SK-N-DZ (cell line): ENCODE results near the gene ABLIM1. TPM values are rescaled to one million over a fixed set of nuclear protein-coding genes. Genes with fewer than 3 reads are reported as not detected.
"Not testable (repeated sequence)": the region's sequence is repeated elsewhere in the genome, so short reads cannot be mapped to it uniquely, and the experiment has no call there.

ENCODE experiments used
- DNase-seq: peaks from one replicate; pipeline ENCODE4 v3.0.0-alpha.2; 2015; ENCODE audit warnings: low spot score
- polyA plus RNA-seq, 2 experiments: library from polyadenylated mRNA; depleted of rRNA; stranded (reverse); fragments of >200 nt; gene quantifications; 2 replicates each; pipeline ENCODE4 v1.2.3, GENCODE V29; 2014

ABLIM1 gene
- polyA plus RNA-seq (2014; cell fraction: cytosol; rRNA removed), result 21.0 and 33.7 TPM in 2 replicates
- 11.5 and 20.8 TPM in 2 replicates for polyA plus RNA-seq (2014; cell fraction: nucleus; rRNA removed)

DNA sequence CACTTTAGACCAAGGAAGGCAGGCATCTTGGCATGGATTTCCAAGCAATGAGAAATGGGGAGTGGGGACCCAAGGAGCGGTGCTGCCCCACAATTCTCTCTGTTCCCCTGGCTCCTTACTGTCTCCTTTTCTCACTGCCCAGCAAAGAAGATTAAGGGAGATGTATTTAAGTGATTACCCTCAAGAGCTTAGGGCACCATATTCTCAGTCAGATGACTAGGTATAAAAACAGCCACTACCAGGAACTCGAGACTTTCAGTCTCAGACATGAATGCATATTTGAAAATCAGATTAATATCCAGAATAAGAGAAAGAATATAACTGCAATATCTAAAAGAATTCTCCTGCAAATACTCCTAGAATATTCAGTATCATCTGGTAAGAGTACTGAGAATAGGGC lies at the start of gene ABLIM1:
ABLIM1 (minus strand) TSS at position 101 of the 400 bp plus-strand sequence; CDS start at position 26, 75 bp downstream.
- DNase-seq, result no peak

DNA sequence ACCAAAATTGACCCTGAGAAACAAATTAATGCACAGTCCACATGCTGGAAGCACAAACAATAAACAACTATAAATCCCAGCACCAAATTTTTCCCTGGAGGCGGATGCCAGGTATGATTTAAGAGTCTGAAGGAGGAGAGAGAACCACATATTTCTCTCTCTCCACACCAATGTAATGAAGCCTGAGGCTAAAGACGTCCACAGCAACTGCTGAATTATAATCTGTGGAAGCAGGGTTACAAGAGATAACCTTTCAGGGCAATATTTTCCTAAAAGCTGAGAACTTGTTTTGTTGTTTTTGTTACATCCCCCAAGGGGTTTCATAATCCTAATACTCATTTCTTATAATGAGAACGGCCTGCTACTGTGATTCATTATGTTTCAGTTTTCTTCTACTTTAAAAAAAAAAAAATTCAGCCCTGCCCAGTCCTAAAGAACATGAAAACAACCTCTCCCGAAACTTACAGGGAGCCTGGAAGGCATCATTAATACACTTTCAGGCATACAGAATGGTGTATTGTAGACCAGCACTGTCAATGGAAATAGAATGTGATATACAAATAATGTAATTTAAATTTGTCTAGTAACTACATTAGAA lies 48.5 kb upstream of the ABLIM1 start:
- DNase-seq, result no peak

DNA sequence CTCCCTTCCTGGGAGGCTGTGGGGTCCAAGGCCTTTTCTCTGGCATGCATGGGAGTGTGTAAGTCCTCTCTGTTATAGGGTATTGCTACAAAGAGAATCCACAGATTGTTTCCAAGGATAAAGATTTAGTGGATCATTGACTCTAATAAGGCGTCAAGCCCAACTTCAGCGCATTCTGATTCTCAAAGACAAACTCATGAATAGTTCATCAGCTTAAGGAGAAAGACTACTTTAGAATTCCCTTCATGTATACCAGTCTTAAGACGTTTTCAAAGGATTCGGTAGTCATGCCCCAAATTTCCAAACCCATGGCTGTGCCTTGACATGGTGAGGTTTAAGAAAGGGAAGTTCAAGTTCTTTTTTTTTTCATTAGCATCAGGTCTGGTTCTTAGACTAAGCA lies 46.6 kb upstream of the ABLIM1 start:
- no peak for DNase-seq

DNA sequence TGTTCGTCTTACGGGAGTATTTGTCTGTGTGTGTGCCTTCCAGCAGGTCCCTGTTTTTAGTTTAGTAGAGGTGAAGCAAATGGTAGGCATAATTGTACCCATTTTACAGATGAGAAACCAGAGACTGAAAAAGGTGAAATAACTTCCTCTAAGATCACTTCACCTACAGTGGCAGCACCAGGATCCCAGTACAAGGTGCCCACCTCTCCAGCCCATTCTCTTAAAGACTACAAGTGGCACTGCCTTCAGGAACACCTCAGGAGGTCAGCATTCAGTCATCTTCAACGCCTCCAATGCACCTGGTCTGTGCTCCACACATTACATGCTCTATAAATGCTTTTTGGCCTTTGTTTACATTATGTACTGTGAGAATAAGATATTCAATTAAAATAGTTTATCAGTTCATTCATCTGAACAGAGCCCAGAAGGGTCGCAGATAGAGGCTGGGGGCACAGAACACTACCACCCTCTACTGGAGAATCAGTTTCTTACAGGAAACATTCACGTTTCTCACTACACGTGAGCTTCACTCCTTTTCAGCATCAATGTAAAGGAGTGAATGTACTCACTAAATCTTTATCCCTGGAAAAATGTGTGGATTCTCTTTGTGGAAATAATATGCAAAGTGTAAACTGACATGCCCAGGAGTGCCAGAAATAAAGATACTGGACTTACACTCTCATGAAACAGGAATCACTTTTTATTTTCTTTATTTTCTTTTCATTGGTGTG lies 45.5 kb upstream of the ABLIM1 start:
- peak; percentile 65 for DNase-seq

DNA sequence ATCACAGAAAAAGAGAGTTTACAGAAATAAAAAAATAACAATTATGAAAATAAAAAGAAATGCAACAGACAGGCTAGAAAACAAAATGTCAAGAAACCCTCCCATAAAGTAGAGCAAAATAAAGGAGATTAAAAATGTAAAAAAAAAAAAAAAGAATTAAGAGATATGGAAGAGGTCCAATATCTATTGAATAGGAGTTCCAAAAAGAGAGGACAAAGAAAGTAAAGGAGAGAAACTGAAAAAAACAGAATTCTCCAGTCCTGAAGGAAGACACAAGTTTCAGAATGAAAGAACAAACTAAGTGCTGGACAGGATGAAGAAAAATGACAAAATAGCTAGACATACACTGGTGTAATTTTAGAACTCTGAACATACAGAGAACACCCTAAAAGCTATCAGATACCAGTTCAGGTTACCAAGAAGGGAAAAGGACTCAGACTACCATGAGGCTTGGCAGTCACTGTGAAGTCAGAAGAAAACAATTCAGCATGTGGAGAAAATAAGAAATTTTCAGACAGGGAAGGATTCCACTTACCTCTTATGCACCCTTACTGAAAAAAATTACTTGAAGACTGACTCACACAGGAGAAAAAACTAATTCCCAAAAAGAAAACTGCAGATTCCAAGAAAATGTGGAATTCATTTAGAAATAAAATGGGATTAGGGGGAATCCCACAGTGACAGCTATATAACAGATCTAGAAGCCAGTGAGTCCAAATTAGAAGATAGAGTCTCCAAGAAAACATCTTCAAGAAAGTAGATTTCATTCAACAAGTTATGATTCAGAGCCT lies 40.4 kb upstream of the ABLIM1 start:
- DNase-seq, result no peak

DNA sequence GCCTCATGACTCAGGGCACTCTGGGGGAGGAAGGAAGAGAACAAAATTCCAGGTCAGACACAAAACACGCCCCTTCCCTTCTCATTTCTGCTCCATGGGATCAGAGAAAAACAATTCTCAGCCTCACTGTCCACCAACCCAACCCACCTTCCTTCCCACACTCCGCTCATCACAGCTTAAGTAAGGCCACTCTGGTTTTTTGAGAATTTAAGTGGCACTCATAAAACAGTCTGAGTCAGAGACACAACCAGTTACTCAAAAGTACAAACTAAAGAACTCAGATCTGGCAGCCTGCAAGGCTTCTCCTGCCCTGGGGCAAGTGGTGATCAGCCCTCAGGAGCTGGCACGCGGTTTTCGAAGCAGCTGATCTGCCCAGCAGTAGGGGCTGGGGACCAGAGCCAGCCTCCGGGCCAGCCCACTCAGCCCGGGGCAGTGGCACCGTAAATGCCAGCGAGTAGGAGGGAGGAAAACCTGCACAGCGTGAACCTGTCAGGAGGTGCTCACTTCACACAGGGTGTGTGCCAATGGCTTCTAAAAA lies 39.1 kb upstream of the ABLIM1 start:
- no peak for DNase-seq

DNA sequence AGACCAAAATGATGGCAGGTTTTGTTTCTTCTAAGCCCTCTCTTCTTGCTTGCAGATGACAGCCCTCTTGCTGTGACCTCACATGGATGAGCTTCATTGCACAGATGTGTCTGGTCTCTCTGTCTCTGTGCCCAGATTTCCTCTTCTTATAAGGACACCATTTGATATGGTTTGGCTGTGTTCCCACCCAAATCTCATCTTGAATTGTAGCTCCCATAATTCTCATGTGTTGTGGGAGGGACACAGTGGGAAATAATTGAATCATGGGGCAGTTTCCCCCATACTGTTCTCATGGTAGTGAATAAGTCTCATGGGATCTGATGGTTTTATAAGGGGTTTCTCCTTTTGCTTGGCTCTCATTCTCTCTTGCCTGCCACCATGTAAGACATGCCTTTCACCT lies 38.2 kb upstream of the ABLIM1 start:
- not testable (repeated sequence) for DNase-seq

DNA sequence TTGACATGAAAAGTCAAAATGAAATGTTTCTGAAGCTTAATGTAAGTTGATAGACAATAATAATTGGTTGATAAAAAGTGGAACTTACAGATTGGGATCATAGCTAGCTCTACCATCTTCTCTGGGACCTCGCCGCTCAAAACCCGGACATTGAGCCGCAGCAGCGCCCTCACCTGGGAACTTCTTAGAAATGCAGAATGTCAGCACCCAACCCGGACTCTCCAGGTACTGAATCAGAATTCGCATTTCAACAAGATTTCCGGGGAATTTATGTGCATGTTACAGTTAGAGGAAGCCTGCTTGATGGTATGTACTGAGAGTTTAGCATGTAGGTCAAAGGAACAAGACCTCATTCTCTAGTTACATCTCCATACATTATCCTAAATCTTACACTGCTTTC lies 36.7 kb upstream of the ABLIM1 start:
- no peak for DNase-seq

DNA sequence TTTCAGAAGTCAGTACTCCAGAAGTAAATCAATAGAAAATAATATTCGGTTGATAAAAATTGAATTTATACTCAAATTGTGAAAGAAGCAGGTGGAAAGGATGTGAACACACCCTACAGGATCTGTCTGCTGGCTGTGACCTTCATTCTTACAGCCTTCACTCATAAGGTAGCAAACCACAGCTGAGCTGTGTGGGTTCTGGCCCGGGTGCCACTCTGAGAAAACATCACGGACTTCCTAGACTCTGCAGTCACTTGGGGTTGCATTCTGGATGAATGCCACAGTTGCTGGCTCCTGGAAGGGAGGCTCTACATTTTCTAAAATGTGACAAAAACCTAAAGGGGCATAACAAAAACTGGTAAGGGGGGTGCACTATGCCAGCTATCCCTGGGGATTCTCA lies 36.0 kb upstream of the ABLIM1 start:
- no peak for DNase-seq

DNA sequence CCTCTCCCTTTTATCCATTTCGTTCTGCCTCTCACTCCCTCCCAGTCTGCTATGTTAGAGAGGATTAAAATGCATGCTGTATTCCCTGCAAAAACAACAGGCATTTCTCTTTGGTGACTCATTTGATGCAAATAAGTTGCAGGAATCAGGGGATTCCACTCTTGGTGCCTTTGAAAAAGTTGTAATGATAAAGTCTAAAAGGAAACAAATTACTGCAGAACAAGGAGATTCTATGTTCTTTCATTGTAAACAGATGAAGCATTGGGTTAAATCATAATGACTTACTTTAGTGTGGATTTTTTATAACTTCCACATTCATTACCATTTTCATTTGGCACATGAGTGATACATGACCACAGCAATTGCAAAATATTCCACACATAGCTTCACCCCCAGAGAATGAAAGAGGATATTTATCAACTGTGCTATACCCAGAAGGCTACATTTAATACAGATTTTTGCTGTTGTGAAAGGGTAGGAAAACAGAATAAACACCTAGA lies 33.4 kb upstream of the ABLIM1 start:
- DNase-seq, result no peak

DNA sequence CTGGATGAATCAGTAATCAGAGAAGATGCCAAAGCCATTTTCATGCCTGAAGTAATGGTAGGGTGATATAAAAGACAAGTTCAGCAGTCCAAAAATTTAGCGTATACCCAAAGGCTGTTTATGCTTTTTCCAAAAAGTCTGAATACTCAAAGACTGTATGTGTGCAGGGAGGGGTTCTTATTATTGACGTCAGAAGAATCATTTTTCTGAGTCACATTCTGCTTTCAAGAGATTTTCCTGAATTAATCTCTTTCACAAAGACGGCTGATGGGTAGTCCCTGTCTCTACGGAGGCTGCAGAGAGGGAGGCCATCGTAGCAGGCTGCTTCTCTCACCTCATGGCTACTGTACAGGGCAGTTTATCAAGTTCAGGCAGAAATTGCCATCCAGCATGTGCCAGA lies 30.7 kb upstream of the ABLIM1 start:
- DNase-seq, result no peak

DNA sequence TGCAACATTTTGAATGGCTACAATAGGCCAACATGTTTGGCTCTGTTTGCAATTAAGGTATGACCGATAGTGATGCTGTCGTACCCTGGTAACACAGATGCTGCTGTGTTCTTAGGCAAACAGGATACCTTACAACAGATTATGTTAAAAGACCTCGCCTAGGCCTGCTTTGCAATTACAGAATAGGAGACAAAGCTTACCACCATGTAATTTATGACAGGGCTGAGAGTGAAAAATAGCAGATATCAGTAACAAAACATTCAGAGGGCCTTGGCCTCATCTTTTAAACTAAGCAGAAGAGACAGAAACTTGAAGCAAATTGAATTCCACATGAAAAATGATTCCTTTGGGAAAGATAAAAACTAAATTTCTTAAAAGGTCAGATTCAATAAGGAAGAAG lies 29.4 kb upstream of the ABLIM1 start:
- peak; percentile 98 for DNase-seq

DNA sequence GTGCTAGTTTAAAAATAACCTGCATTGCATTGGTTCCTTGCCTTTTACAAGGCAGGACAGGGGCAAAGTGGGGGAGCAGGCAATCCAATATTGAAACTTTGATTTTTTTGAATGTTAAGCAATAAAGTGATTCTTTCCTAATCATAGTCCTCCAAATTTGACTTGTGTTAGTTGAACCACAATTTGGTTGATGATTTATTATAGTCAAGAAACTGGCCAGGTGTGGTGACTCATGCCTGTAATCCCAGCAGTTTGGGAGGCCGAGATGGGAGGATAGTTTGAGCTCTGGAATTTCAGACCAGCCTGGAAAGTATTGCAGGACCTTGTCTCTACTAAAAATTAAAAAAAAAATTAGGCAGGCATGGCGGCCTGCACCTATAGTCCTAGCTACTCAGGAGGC lies 27.9 kb upstream of the ABLIM1 start:
- no peak for DNase-seq

DNA sequence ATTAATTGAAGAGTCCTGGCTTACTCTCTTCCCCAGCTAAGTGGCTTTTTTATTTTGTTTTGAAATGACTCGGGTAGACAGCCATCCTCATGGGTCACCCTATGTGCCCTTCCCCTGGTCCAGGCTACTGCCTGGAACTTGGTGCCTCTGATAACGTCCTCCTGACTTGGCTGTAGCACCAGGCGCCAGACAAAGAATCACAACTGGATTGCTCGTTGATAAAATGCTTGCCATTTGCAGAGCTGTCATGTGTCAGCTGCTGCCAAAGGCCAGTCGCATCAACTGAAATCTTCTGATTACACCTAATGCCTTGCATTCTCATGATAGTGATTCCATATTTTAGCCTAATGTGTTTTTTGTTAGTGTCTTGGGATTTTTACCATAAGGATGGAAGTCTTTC lies 27.4 kb upstream of the ABLIM1 start:
- peak; percentile 80 for DNase-seq

DNA sequence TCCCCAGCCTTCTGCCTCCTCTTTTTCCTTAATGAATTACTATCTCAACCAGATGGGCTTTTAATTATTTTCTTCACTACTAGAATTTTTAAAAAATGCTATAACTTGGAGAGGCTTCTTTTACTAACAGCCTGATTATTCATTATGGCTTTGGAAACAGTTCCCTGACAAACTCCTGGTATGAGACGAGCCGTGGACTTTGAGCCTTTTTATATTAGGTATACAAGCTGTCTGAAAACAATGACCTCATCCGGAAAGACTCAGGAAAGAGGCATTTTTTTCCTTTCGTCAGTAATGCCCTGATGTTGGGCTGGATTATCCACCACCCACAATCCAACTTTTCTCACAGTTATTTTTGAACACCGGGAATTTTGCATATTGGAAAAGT lies 26.7 kb upstream of the ABLIM1 start:
- DNase-seq, result no peak

DNA sequence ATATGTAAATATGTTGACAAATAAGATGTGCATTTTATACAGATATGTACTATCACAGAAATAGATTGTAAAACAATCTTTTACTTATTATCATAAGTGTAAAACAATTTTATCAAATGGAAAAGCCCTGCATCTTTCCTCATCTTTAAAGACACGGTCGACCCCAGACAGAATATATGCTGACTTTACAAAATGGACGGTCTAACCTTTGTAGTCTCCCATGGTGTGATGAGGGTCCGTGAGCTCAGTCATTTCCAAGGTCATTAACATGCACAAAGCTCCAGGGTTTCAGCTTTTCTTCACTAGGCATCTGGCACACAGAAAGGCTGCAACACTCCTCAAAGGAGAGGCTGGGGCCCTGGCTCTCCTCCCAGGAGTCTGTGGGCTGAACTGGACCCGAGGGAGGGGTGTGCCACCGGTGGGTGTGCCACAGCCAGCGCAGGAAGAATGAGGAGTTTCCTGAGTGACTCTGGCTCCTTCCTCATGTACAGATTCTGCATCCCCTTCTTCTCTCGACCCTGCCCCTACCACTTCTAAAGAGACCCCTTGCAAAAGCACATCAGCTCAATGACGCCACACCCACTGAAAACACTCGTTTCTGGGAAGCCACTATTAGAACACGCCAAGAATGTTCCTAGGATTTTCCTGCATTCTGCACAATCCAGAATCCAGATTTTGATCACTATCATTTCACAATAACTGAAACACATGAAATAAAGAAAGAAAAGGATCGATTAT lies 26.2 kb upstream of the ABLIM1 start:
- no peak for DNase-seq

DNA sequence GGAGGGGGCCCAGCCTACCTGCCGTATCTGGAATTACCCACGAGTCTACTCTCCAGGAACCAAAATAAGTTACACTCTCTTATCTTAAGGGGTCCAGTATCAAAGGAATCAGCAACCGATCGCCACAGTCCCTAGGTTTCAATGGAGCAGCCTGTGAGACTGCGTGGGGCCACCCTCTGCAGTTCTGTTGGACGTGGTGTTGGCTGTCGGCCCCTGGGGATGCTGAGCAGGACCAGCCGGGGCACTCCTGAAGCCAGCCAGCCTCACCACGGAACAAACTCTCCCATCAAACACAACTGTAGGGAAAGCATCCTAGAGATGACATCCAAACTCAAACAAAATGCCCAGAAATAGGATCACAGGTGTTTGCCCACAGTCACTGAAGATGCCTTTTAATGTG lies 25.5 kb upstream of the ABLIM1 start:
- no peak for DNase-seq

DNA sequence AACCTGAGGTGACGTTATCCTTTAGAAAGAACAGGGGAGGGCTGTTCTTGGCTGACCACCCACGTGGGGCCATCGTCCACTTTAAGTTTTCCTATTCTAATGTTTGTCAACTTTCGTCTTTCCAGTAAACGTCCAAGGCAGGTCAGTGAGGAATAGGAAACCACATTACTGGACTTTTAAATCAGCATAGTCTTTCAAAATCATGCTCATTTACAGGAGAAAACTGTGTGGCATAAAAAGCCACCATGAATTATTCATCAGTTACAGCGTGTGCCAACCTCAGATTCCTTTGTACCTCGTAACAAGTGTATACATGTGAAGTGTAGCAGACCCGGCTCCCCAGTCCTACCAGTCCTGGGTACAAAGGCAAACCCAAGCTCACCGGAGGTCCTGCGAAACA lies 25.1 kb upstream of the ABLIM1 start:
- DNase-seq, result no peak

DNA sequence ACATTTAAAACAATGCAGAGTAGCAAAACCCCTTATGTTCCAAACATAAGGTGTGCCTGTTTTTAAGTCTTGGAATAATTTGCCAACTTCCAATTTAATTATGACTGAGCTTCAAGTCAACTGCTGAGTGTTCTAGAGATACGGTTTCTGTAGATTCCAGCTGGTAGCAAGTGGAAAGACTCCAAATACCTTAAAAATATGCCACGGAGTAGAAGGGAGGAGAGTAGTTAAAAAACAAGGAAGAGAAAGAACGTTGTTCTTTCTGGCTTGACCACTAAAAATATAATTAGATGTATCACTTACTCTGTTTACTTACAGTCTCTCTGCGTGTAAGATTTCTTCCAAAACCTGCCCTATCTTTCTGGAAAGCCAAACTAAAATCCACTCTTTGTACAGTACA lies 24.5 kb upstream of the ABLIM1 start:
- no peak for DNase-seq

DNA sequence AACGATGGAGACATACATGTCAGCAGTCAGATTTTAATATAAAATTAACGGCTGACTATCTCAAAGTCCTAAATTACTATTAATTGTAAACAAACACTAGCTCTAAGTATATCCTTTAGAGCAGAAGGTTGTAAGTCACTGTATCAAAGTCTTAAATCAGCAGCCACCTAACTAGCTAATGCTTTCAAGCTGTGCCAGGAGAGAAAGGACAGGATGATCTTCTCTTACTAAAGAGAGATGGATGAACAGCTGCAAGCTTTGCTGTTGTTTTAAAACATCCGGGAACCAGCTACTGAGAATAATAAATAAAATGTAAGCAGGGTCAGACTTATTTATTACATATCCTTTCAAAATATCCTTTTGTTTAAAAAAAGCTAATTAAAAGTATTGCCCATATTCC lies 24.0 kb upstream of the ABLIM1 start:
- DNase-seq, result no peak

DNA sequence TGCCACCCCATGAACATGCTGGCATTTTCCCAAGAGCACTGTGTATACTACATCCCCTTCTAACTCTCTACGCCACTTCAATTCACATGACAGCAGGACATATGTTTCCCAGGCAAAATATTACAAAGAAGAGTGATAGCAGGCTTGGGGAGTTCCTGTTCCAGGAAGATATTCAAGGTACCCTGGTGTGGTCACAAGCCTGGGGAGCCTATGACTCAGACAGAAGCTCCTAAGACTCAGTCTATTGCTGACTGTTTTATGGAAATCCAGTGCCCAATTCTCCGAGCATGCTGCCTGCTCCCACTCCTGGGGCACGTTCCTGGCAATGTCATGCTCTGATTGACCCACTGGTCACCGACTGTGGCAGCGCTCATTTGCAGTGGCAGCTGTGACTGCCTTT lies 23.5 kb upstream of the ABLIM1 start:
- no peak for DNase-seq
